Choroid plexus epithelial cell (primary cell): ENCODE results near the gene AVEN.
A peak's percentile ranks its signal among the peaks of the same experiment; 100 is the strongest.
"Not testable (repeated sequence)": the region's sequence is repeated elsewhere in the genome, so short reads cannot be mapped to it uniquely, and the experiment has no call there.

Experiments
- DNase-seq: peaks from one replicate; pipeline ENCODE4 v3.0.0-alpha.2; 2010; ENCODE audit warnings: low read depth
- H3K4me3 ChIP-seq: 2 replicates; pipeline ENCODE4 v1.5.1; 2011; ENCODE audit warnings: low read depth, mild to moderate bottlenecking, control low read depth, low read length, moderate library complexity
- CTCF ChIP-seq: conservative IDR thresholded peaks from 2 replicates; pipeline ENCODE4 v1.5.1; 2011; ENCODE audit warnings: low read depth, mild to moderate bottlenecking, control low read depth, inconsistent platforms, low read length, moderate library complexity

The AVEN gene

GRCh38 chr15:34019369-34019990, 19.5 kb downstream of the AVEN start:
- no peak overlapping the region for H3K4me3 ChIP-seq
- no peak for DNase-seq
- no peak for TF ChIP-seq CTCF

DNA sequence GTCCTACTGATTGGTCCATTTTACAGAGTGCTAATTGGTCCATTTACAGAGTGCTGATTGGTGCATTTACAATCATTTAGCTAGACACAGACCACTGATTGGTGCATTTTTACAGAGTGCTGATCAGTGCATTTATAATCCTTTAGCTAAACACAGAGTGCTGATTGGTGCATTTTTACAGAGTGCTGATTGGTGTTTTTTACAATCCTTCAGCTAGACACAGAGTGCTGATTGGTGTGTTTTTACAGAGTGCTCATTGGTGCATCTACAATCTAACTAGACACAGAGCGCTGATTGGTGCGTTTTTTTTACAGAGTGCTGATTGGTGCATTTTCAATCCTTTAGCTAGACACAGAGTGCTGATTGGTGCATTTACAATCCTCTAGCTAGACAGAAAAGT, 20.3 kb downstream of the AVEN start:
- DNase-seq, H3K4me3 ChIP-seq: not testable (repeated sequence)

- no peak for DNase-seq
- no peak for TF ChIP-seq CTCF
- no peak overlapping the region for H3K4me3 ChIP-seq
These were observed 20.9 kb downstream of the AVEN start for GRCh38 chr15:34018021-34018645.

- no peak for TF ChIP-seq CTCF
- peak; percentile 82 for DNase-seq
- H3K4me3 ChIP-seq = no peak overlapping the region
These were observed 24.4 kb downstream of the AVEN start for GRCh38 chr15:34014556-34014955.

GRCh38 chr15:34013746-34014145, 25.3 kb downstream of the AVEN start:
- TF ChIP-seq CTCF = no peak
- no peak for DNase-seq
- no peak overlapping the region for H3K4me3 ChIP-seq

- no peak overlapping the region for H3K4me3 ChIP-seq
- peak; percentile 36 for DNase-seq
- no peak for TF ChIP-seq CTCF
These were observed 26.5 kb downstream of the AVEN start for GRCh38 chr15:34012461-34013028.

DNA sequence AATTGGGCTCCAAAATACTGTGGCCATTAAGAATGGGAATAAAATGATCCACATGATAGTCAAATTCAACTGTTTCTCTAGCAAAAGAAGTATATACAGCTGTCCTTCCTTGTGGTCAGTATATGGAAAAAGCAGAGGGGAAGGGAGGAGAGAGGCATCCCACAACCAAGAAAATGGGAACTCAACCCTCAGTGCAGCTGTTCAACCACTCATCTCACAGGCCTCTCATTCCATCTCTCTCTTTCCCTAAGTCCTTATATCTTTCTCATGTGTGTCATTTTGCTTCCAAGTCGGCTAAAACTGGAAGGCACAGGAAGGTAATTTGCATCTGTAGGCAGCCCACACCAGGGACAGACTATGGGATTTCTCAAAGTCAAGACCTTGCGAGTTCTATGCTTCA, 27.5 kb downstream of the AVEN start:
- no peak for TF ChIP-seq CTCF
- H3K4me3 ChIP-seq = no peak overlapping the region
- no peak for DNase-seq
